GM12878 (cell line): ENCODE measurements around the gene SHC3. TPM values are rescaled to one million over a fixed set of nuclear protein-coding genes. Genes with fewer than 3 reads are reported as not detected.

Experiments used
- ATAC-seq: fragments of 200-7000 bp; cut with Tn5 transposase; 3 replicates; pipeline ENCODE4 v1.9.1; 2020; ENCODE audit warnings: mild to moderate bottlenecking, moderate library complexity
- BruUV-seq: library from RNA; stranded (reverse); fragments of 400-500 nt; replicated peaks from 2 replicates; lab custom pipeline; 2021; lab: Mats Ljungman, UMichigan
- CTCF ChIA-PET: fragments of 300-600 bp; sonication (Branson Sonifier 250); formaldehyde crosslinking; extraction: SDS; loops from one replicate; lab custom pipeline; 2021; ENCODE audit warnings: inconsistent platforms; lab: Yijun Ruan, JAX
- POLR2A ChIA-PET: fragments of 350-600 bp; formaldehyde crosslinking; extraction: SDS; loops from one replicate; lab custom pipeline; 2021; ENCODE audit warnings: inconsistent platforms; lab: Charles Lee
- RAD21 ChIA-PET: fragments of 300-600 bp; sonication (Branson Sonifier 250); formaldehyde crosslinking; loops from one replicate; lab custom pipeline; 2023; ENCODE audit warnings: antibody characterized with exemption; ENCODE audit not compliant: unreplicated experiment; lab: Charles Lee
- SMC1A ChIA-PET: fragments of 300-600 bp; sonication (Branson Sonifier 250); formaldehyde crosslinking; loops from one replicate; lab custom pipeline; 2023; ENCODE audit not compliant: unreplicated experiment, uncharacterized antibody; lab: Charles Lee
- DNase-seq: peaks from one replicate; pipeline ENCODE4 v3.0.0-alpha.2; 2011; ENCODE audit warnings: low read depth, low spot score
- FAIRE-seq: peaks from 3 replicates; lab custom pipeline; 2011; peaks lifted over from hg19 to GRCh38; lab: Jason Lieb, UNC
- H2AFZ ChIP-seq: 2 replicates; pipeline ENCODE4 v1.6.0; 2011; ENCODE audit warnings: low read depth, low read length, control low read depth; ENCODE audit not compliant: control insufficient read depth
- H3K27ac ChIP-seq: 2 replicates; pipeline ENCODE4 v1.5.1; 2011; ENCODE audit warnings: control low read depth; ENCODE audit not compliant: control insufficient read depth, insufficient read depth
- H3K27me3 ChIP-seq, 2 experiments: replicated peaks in 1 of 2; 2 replicates each; pipeline versions ENCODE4 v1.6.0 to v1.6.1; 2011; ENCODE audit warnings: low read length in 1 of 2; ENCODE audit not compliant: control insufficient read depth in 2 of 2, insufficient read depth in 2 of 2
- H3K36me3 ChIP-seq, 2 experiments: 2 replicates each; pipeline ENCODE4 v1.5.1; 2011; ENCODE audit warnings: low read length in 1 of 2; ENCODE audit not compliant: control insufficient read depth in 2 of 2, insufficient read depth in 2 of 2
- H3K4me1 ChIP-seq: 2 replicates; pipeline ENCODE4 v1.6.1; 2011; ENCODE audit warnings: mild to moderate bottlenecking, low read length, moderate library complexity, mixed read lengths; ENCODE audit not compliant: control insufficient read depth, insufficient read depth
- H3K4me2 ChIP-seq: 2 replicates; pipeline ENCODE4 v1.6.0; 2011; ENCODE audit warnings: control low read depth; ENCODE audit not compliant: control insufficient read depth, insufficient read depth
- H3K4me3 ChIP-seq: fragments of 200-600 bp; sonication (generic); 2 replicates; pipeline ENCODE4 v1.5.1; 2016
- H3K79me2 ChIP-seq: 2 replicates; pipeline ENCODE4 v1.6.0; 2011; ENCODE audit warnings: low read length; ENCODE audit not compliant: control insufficient read depth, insufficient read depth
- H3K9ac ChIP-seq: 2 replicates; pipeline ENCODE4 v1.8.0; 2011; ENCODE audit warnings: low read length, control low read depth, mixed read lengths; ENCODE audit not compliant: control insufficient read depth, insufficient read depth
- H3K9me3 ChIP-seq: replicated peaks from 3 replicates; pipeline ENCODE4 v1.5.1; 2011; ENCODE audit warnings: mild to moderate bottlenecking, low read length; ENCODE audit not compliant: control insufficient read depth, insufficient read depth
- H4K20me1 ChIP-seq: 2 replicates; pipeline ENCODE4 v1.6.0; 2011; ENCODE audit not compliant: control insufficient read depth, insufficient read depth
- BHLHE40 ChIP-seq, 2 experiments: fragments of 450-650 bp in 1 of 2; IDR thresholded peaks; 2 replicates each; pipeline ENCODE4 v1.6.1; 2011 to 2017; ENCODE audit warnings: low read depth in 2 of 2, borderline replicate concordance in 1 of 2, improper control_type of control experiment in 1 of 2, low read length in 1 of 2, mild to moderate bottlenecking in 1 of 2
- EZH2 ChIP-seq: IDR thresholded peaks from 2 replicates; pipeline ENCODE4 v1.6.1; 2012; ENCODE audit warnings: low read depth, mild to moderate bottlenecking, control low read depth, inconsistent platforms, low read length, borderline replicate concordance; ENCODE audit not compliant: control insufficient read depth
- GABPA ChIP-seq: IDR thresholded peaks from 2 replicates; pipeline ENCODE4 v1.6.1; 2014; ENCODE audit warnings: antibody characterized with exemption, low read depth, mild to moderate bottlenecking, inconsistent platforms
- HDAC2 ChIP-seq: fragments of 200-600 bp; sonication (generic); IDR thresholded peaks from 2 replicates; pipeline ENCODE4 v1.6.1; 2017
- IKZF1 ChIP-seq: fragments of 450-650 bp; conservative IDR thresholded peaks from 2 replicates; pipeline ENCODE4 v1.6.1; 2017; ENCODE audit warnings: antibody characterized with exemption, mild to moderate bottlenecking
- MEF2B ChIP-seq: fragments of 450-650 bp; IDR thresholded peaks from 2 replicates; pipeline ENCODE4 v1.6.1; 2018; ENCODE audit warnings: mild to moderate bottlenecking, moderate library complexity; ENCODE audit not compliant: partially characterized antibody, poor library complexity, severe bottlenecking
- MYB ChIP-seq: fragments of 150-350 bp; IDR thresholded peaks from 2 replicates; pipeline ENCODE4 v1.6.1; 2014; ENCODE audit warnings: mild to moderate bottlenecking, low read depth, low read length, borderline replicate concordance
- NFIC ChIP-seq: IDR thresholded peaks from 2 replicates; pipeline ENCODE4 v1.6.1; 2012; ENCODE audit warnings: low read depth, mild to moderate bottlenecking, inconsistent platforms, low read length, moderate library complexity
- POLR2AphosphoS5 ChIP-seq: IDR thresholded peaks from 2 replicates; pipeline ENCODE4 v1.6.1; 2011; ENCODE audit warnings: mild to moderate bottlenecking, low read length, inconsistent platforms
- POU2F2 ChIP-seq: IDR thresholded peaks from 3 replicates; pipeline ENCODE4 v1.6.1; 2011; ENCODE audit warnings: low read depth, mild to moderate bottlenecking, low read length, borderline replicate concordance
- RB1 ChIP-seq: fragments of 450-650 bp; formaldehyde crosslinking; IDR thresholded peaks from 2 replicates; pipeline ENCODE4 v1.6.1; 2017; ENCODE audit warnings: mild to moderate bottlenecking, borderline replicate concordance
- TCF3 ChIP-seq: IDR thresholded peaks from 2 replicates; pipeline ENCODE4 v1.6.1; 2012; ENCODE audit warnings: low read depth, mild to moderate bottlenecking, low read length, borderline replicate concordance; ENCODE audit not compliant: insufficient read depth
- ZBED1 ChIP-seq: IDR thresholded peaks from 2 replicates; pipeline ENCODE4 v1.6.1; 2016; ENCODE audit warnings: borderline replicate concordance
- ZNF207 ChIP-seq: fragments of 450-650 bp; IDR thresholded peaks from 2 replicates; pipeline ENCODE4 v1.6.1; 2014; ENCODE audit warnings: antibody characterized with exemption, mild to moderate bottlenecking, borderline replicate concordance
- ZNF384 ChIP-seq: IDR thresholded peaks from 2 replicates; pipeline ENCODE4 v1.6.1; 2012; ENCODE audit warnings: low read depth, mild to moderate bottlenecking, low read length, improper control_type of control experiment, borderline replicate concordance
- WGBS: methylation state at CpG from one replicate; pipeline ENCODE4 v1.1.6; 2016; ENCODE audit warnings: low lambda C conversion rate; ENCODE audit not compliant: insufficient replicate concordance, insufficient coverage; ENCODE audit errors: missing lambda C conversion rate; 5-methylcytosine and 5-hydroxymethylcytosine counted together
- in situ Hi-C: fragments of 300-500 bp; cut with MboI; formaldehyde crosslinking; loops from 9 replicates; pipeline ENCODE4 v1.14.3; 2018; ENCODE audit warnings: mixed read lengths
- intact Hi-C: fragments of 100-400 bp; cut with micrococcal nuclease; formaldehyde crosslinking; loops from one replicate; pipeline ENCODE4 v1.14.2; 2022; ENCODE audit not compliant: unreplicated experiment
- polyA plus RNA-seq, 11 experiments: library from polyadenylated mRNA; depleted of rRNA in 4 of 11; unstranded in 6 of 11; stranded (reverse) in 5 of 11; fragments of >200 nt; fragmentation: Nextera tagmentation in 4 of 11; fragmentation: Illumina TruSeq in 1 of 11; extraction: Ambion mirVana in 4 of 11; extraction: Trizol in 1 of 11; gene quantifications; 1 replicate in 1 of 11; 2 replicates in 10 of 11; pipeline versions ENCODE4 v1.2.1 to v1.2.3, GENCODE V29; 2011 to 2016; ENCODE audit warnings: inconsistent platforms in 2 of 11, missing spikeins in 2 of 11, low read depth in 1 of 11
- total RNA-seq, 4 experiments: library from RNA; depleted of rRNA in 3 of 4; stranded (reverse); fragments of >200 nt in 3 of 4; fragmentation: Illumina TruSeq in 1 of 4; extraction: Trizol in 1 of 4; gene quantifications; 2 replicates each; pipeline versions ENCODE4 v1.2.1 to v1.2.3, GENCODE V29; 2013 to 2021
- TF ChIP-seq, protein P1 (sequence below): fragments of 450-650 bp; IDR thresholded peaks from 2 replicates; pipeline ENCODE4 v1.6.1; 2017; ENCODE audit warnings: mild to moderate bottlenecking, moderate library complexity
- TF ChIP-seq, protein P2 (sequence below): IDR thresholded peaks from 2 replicates; pipeline ENCODE4 v1.6.1; 2011; ENCODE audit warnings: borderline replicate concordance, low read depth, mild to moderate bottlenecking, moderate library complexity, mixed read lengths, low read length; ENCODE audit not compliant: insufficient read depth; ENCODE audit errors: extremely low read length
- TF ChIP-seq, protein P3 (sequence below): fragments of 450-650 bp; IDR thresholded peaks from 2 replicates; pipeline ENCODE4 v1.6.1; 2016; ENCODE audit warnings: mild to moderate bottlenecking

Gene SHC3
- total and polyA plus RNA-seq, 10 of the 15 experiments (the other 5 are each of a cell fraction or from before 2014, with no cell fraction given): 0.01 to 0.06 TPM; not detected in 8

DNA sequence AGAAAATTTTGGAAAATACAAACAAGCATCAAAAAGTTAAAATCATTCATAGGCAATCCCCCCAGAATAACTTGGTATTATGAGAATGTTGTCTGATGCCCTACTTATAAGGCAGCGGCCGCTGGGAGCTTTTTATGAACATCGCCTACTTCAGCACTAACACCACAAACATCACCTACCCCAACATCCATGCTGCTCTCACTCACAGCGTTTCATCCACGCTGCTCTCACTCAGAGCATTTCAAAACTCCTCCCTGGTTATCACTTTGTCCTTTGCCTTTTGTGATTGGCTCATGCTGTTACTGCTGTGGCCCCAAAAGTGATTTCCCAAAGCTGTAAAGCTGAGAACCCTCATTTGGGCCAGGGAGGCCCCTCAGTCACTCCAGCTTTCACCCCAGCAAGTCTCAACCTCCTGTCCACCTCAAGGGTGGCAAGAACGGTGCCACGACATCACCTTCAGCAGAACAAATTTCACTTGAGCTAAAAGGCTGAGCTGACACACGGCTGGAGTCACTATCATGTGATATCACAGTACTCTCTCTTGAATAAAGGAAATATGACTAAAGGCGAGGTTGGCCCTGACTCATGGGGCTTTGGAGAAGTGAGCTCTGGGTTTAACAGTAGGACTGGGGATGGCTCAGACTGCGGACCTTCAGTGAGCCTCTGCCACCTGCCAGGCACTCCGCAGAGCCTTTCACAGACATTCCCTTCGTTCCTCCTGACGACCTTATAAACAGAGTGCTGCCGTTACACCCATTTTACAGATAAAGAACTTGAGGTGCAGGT, 25.2 kb downstream of the SHC3 start:
- intact Hi-C loops (no loop called here), in situ Hi-C loops (loop anchor here (10.0 kb wide), 1 partner anchor 59 kb away; no protein-coding TSS in a partner anchor)
- Histone ChIP-seq H3K27ac (no peak overlapping the region), H3K9me3 (no peaks in the 10 kb centered on the region; the same call in 2 of the 3 replicates), H4K20me1 (no peaks in the 10 kb centered on the region), H2AFZ (no peak overlapping the region), H3K4me3 (no peak overlapping the region), H3K4me1 (no peaks in the 10 kb centered on the region), H3K36me3 (no peaks in the 10 kb centered on the region), H3K9ac (no peak overlapping the region), H3K27me3 (peaks cover 0 to 2% of the 10 kb centered on the region in 2 experiments; a peak in 1 of 4 replicates), H3K4me2 (no peak overlapping the region), H3K79me2 (no peaks in the 10 kb centered on the region)
- DNase-seq (no peak), ATAC-seq (no peak), FAIRE-seq (no peak)
- 23% methylated on average over 14 of the region's 14 CpGs for WGBS
- ChIA-PET RAD21 (no interaction called here), CTCF (no interaction called here), POLR2A (no interaction called here), SMC1A (no interaction called here)
- BruUV-seq: no TSS peak
- TF ChIP-seq EZH2: no peak
- no peak for TF ChIP-seq ZBED1
- no peak for TF ChIP-seq MEF2B
- no peak for TF ChIP-seq NFIC
- no peak for TF ChIP-seq MYB
- TF ChIP-seq, protein P1, sequence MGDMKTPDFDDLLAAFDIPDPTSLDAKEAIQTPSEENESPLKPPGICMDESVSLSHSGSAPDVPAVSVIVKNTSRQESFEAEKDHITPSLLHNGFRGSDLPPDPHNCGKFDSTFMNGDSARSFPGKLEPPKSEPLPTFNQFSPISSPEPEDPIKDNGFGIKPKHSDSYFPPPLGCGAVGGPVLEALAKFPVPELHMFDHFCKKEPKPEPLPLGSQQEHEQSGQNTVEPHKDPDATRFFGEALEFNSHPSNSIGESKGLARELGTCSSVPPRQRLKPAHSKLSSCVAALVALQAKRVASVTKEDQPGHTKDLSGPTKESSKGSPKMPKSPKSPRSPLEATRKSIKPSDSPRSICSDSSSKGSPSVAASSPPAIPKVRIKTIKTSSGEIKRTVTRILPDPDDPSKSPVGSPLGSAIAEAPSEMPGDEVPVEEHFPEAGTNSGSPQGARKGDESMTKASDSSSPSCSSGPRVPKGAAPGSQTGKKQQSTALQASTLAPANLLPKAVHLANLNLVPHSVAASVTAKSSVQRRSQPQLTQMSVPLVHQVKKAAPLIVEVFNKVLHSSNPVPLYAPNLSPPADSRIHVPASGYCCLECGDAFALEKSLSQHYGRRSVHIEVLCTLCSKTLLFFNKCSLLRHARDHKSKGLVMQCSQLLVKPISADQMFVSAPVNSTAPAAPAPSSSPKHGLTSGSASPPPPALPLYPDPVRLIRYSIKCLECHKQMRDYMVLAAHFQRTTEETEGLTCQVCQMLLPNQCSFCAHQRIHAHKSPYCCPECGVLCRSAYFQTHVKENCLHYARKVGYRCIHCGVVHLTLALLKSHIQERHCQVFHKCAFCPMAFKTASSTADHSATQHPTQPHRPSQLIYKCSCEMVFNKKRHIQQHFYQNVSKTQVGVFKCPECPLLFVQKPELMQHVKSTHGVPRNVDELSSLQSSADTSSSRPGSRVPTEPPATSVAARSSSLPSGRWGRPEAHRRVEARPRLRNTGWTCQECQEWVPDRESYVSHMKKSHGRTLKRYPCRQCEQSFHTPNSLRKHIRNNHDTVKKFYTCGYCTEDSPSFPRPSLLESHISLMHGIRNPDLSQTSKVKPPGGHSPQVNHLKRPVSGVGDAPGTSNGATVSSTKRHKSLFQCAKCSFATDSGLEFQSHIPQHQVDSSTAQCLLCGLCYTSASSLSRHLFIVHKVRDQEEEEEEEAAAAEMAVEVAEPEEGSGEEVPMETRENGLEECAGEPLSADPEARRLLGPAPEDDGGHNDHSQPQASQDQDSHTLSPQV: no peak
- TF ChIP-seq POLR2AphosphoS5: no peak
- TF ChIP-seq GABPA: no peak
- no peak for TF ChIP-seq TCF3
- TF ChIP-seq ZNF207: no peak
- no peak for TF ChIP-seq POU2F2
- no peak for TF ChIP-seq IKZF1
- TF ChIP-seq ZNF384: no peak
- no peak for TF ChIP-seq HDAC2
- TF ChIP-seq, protein P2, sequence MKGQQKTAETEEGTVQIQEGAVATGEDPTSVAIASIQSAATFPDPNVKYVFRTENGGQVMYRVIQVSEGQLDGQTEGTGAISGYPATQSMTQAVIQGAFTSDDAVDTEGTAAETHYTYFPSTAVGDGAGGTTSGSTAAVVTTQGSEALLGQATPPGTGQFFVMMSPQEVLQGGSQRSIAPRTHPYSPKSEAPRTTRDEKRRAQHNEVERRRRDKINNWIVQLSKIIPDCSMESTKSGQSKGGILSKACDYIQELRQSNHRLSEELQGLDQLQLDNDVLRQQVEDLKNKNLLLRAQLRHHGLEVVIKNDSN: no peak
- no peak for TF ChIP-seq RB1
- TF ChIP-seq BHLHE40 (IDR thresholded peaks at IDR 0.05; ENCODE audit: borderline replicate concordance in 1 of 2, low read depth in 2 of 2, low read length in 1 of 2): no peak
- TF ChIP-seq, protein P3, sequence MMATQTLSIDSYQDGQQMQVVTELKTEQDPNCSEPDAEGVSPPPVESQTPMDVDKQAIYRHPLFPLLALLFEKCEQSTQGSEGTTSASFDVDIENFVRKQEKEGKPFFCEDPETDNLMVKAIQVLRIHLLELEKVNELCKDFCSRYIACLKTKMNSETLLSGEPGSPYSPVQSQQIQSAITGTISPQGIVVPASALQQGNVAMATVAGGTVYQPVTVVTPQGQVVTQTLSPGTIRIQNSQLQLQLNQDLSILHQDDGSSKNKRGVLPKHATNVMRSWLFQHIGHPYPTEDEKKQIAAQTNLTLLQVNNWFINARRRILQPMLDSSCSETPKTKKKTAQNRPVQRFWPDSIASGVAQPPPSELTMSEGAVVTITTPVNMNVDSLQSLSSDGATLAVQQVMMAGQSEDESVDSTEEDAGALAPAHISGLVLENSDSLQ: no peak
